ENCODE measurements around the gene SIM1.

The SIM1 gene

GRCh38 chr6:100464903-100465700, at the start of gene SIM1:
TSS of gene SIM1 (minus strand) at chr6:100464921. CDS start at chr6:100463468, 1,453 bp downstream.
- Histone ChIP-seq H3K4me1 (ENCODE audit: control insufficient read depth, insufficient read depth, low read length) (peaks cover 3% of the 10 kb centered on the region), H3K9me3 (ENCODE audit: control insufficient read depth, insufficient read depth, low read depth, low read length) (no peaks in the 10 kb centered on the region), H3K36me3 (ENCODE audit: control insufficient read depth in 2 of 2, insufficient read depth in 1 of 2, low read length in 2 of 2) (no peaks in the 10 kb centered on the region), H3K27ac (ENCODE audit: extremely low read depth, low read depth, low read length) (peak within 1 kb of the TSS; percentile 75), H3K4me3 (ENCODE audit: low read depth, low read length) (peak within 1 kb of the TSS; percentile 60)
- POLR2A ChIA-PET: interaction anchor here (0.8 to 2.5 kb wide), 14 partner anchors 9 to 897 kb away, joined by 3 to 13 read pairs (median 4); partner anchors contain the start of genes ASCC3 and CCNC
- CTCF ChIA-PET: interaction anchor here (0.6 to 2.0 kb wide), 8 partner anchors 14 to 1995 kb away, joined by 3 to 7 read pairs (median 3); no protein-coding TSS in a partner anchor
- TF ChIP-seq ZBTB8A (tag by site-specific recombination; IDR thresholded peaks at IDR 0.05) (peak; percentile 87), ZNF335 (tag by site-specific recombination; conservative IDR thresholded peaks at IDR 0.05) (peak; percentile 64), SP3 (tag by site-specific recombination; IDR thresholded peaks at IDR 0.05) (peak; percentile 82), SP2 (tag by site-specific recombination; IDR thresholded peaks at IDR 0.05) (peak; percentile 96), ZNF138 (tag by site-specific recombination; IDR thresholded peaks at IDR 0.05; ENCODE audit: borderline replicate concordance) (no peak), ZBTB49 (tag by site-specific recombination; IDR thresholded peaks at IDR 0.05; ENCODE audit: low read depth) (no peak), ZBTB20 (tag by site-specific recombination; IDR thresholded peaks at IDR 0.05) (peak; percentile 94), ZNF837 (tag by site-specific recombination; IDR thresholded peaks at IDR 0.05) (no peak), ZNF394 (tag by site-specific recombination; IDR thresholded peaks at IDR 0.05; ENCODE audit: borderline replicate concordance) (peak; percentile 32; the same call in 1 of the 2 replicates), ZNF777 (tag by site-specific recombination; IDR thresholded peaks at IDR 0.05; ENCODE audit: borderline replicate concordance) (peak; percentile 89), ZNF423 (tag by site-specific recombination; IDR thresholded peaks at IDR 0.05) (peak; percentile 73), ZIC2 (tag by site-specific recombination; IDR thresholded peaks at IDR 0.05) (peak; percentile 33), ZBTB17 (tag by site-specific recombination; IDR thresholded peaks at IDR 0.05) (peak; percentile 65; the same call in 1 of the 2 replicates), ZSCAN30 (tag by site-specific recombination; IDR thresholded peaks at IDR 0.05) (peak; percentile 86), ZNF202 (tag by site-specific recombination; IDR thresholded peaks at IDR 0.05; ENCODE audit: borderline replicate concordance) (0 out of 2 replicates have a peak, but pooled peaks have one; percentile 30), ZNF2 (tag by site-specific recombination; IDR thresholded peaks at IDR 0.05) (peak; percentile 95), ZXDB (tag by site-specific recombination; IDR thresholded peaks at IDR 0.05) (peak; percentile 57), PATZ1 (tag by site-specific recombination; IDR thresholded peaks at IDR 0.05) (peak; percentile 56), SALL2 (tag by site-specific recombination; IDR thresholded peaks at IDR 0.05; ENCODE audit: borderline replicate concordance) (no peak), KLF8 (tag by site-specific recombination; IDR thresholded peaks at IDR 0.05) (peak; percentile 35; the same call in 1 of the 2 replicates), ZFHX2 (tag by site-specific recombination; conservative IDR thresholded peaks at IDR 0.05) (no peak), ZNF626 (tag by site-specific recombination; IDR thresholded peaks at IDR 0.05) (no peak), ZNF157 (tag by site-specific recombination; IDR thresholded peaks at IDR 0.05) (no peak), ZNF561 (tag by site-specific recombination; IDR thresholded peaks at IDR 0.05; ENCODE audit: borderline replicate concordance) (peak; percentile 50; the same call in 1 of the 2 replicates), ZNF174 (tag by site-specific recombination; IDR thresholded peaks at IDR 0.05) (no peak), SP7 (tag by site-specific recombination; IDR thresholded peaks at IDR 0.05) (peak; percentile 41)
- TF ChIP-seq, protein P1, sequence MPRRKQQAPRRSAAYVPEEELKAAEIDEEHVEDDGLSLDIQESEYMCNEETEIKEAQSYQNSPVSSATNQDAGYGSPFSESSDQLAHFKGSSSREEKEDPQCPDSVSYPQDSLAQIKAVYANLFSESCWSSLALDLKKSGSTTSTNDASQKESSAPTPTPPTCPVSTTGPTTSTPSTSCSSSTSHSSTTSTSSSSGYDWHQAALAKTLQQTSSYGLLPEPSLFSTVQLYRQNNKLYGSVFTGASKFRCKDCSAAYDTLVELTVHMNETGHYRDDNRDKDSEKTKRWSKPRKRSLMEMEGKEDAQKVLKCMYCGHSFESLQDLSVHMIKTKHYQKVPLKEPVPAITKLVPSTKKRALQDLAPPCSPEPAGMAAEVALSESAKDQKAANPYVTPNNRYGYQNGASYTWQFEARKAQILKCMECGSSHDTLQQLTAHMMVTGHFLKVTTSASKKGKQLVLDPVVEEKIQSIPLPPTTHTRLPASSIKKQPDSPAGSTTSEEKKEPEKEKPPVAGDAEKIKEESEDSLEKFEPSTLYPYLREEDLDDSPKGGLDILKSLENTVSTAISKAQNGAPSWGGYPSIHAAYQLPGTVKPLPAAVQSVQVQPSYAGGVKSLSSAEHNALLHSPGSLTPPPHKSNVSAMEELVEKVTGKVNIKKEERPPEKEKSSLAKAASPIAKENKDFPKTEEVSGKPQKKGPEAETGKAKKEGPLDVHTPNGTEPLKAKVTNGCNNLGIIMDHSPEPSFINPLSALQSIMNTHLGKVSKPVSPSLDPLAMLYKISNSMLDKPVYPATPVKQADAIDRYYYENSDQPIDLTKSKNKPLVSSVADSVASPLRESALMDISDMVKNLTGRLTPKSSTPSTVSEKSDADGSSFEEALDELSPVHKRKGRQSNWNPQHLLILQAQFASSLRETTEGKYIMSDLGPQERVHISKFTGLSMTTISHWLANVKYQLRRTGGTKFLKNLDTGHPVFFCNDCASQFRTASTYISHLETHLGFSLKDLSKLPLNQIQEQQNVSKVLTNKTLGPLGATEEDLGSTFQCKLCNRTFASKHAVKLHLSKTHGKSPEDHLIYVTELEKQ (tag by site-specific recombination; IDR thresholded peaks at IDR 0.05; ENCODE audit: borderline replicate concordance): peak; percentile 98; the same call in 1 of the 2 replicates
- TF ChIP-seq, protein P2, sequence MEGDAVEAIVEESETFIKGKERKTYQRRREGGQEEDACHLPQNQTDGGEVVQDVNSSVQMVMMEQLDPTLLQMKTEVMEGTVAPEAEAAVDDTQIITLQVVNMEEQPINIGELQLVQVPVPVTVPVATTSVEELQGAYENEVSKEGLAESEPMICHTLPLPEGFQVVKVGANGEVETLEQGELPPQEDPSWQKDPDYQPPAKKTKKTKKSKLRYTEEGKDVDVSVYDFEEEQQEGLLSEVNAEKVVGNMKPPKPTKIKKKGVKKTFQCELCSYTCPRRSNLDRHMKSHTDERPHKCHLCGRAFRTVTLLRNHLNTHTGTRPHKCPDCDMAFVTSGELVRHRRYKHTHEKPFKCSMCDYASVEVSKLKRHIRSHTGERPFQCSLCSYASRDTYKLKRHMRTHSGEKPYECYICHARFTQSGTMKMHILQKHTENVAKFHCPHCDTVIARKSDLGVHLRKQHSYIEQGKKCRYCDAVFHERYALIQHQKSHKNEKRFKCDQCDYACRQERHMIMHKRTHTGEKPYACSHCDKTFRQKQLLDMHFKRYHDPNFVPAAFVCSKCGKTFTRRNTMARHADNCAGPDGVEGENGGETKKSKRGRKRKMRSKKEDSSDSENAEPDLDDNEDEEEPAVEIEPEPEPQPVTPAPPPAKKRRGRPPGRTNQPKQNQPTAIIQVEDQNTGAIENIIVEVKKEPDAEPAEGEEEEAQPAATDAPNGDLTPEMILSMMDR (tag by site-specific recombination; IDR thresholded peaks at IDR 0.05): peak; percentile 13; the same call in 1 of the 2 replicates

All from HEK293 (cell line).